Stomach (tissue), 4 donors: ENCODE data around the gene FAM180B.

Experiments used
- EP300 ChIP-seq: sonication (generic); formaldehyde crosslinking; IDR thresholded peaks from one replicate; pipeline ENCODE4 v1.6.1; 2017; ENCODE audit warnings: antibody characterized with exemption
- POLR2A ChIP-seq, 4 donors: fragments of 450-650 bp; IDR thresholded peaks; one replicate each; pipeline ENCODE4 v1.6.1; 2016; ENCODE audit warnings: antibody characterized with exemption in 4 of 4, control low read depth in 2 of 4, mild to moderate bottlenecking in 1 of 4, moderate library complexity in 1 of 4
- POLR2AphosphoS5 ChIP-seq, 3 donors: sonication (generic); formaldehyde crosslinking; IDR thresholded peaks; one replicate each; pipeline ENCODE4 v1.6.1; 2016; ENCODE audit warnings: antibody characterized with exemption in 3 of 3
- TF ChIP-seq, protein P1 (sequence below), 7 experiments: fragments of 450-650 bp in 4 of 7; fragments of 200-600 bp in 3 of 7; sonication (generic) in 3 of 7; IDR thresholded peaks; one replicate each; pipeline ENCODE4 v1.5.1; 2016 to 2019; ENCODE audit warnings: antibody characterized with exemption in 7 of 7, control low read depth in 2 of 7, mild to moderate bottlenecking in 1 of 7

DNA sequence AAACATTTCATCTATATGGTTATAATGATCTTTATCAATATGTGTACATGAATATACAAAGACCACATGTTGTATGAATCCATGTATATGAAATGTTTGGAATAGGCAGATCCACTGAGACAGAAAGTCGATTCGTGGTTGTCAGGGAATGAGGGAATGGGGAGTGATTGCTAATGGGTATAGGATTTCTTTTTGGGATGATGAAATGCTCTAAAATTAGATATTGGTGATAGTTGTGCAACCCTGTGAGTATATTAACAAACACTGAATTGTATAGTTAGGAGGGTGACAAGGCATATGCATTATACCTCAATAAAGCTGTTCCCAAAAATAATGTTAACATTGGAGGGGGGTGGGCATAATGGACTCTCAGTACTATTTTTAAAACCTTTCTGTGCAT lies 26.1 kb upstream of the FAM180B start:
- no peak for TF ChIP-seq POLR2AphosphoS5 (IDR thresholded peaks at IDR 0.05)
- TF ChIP-seq, protein P1, sequence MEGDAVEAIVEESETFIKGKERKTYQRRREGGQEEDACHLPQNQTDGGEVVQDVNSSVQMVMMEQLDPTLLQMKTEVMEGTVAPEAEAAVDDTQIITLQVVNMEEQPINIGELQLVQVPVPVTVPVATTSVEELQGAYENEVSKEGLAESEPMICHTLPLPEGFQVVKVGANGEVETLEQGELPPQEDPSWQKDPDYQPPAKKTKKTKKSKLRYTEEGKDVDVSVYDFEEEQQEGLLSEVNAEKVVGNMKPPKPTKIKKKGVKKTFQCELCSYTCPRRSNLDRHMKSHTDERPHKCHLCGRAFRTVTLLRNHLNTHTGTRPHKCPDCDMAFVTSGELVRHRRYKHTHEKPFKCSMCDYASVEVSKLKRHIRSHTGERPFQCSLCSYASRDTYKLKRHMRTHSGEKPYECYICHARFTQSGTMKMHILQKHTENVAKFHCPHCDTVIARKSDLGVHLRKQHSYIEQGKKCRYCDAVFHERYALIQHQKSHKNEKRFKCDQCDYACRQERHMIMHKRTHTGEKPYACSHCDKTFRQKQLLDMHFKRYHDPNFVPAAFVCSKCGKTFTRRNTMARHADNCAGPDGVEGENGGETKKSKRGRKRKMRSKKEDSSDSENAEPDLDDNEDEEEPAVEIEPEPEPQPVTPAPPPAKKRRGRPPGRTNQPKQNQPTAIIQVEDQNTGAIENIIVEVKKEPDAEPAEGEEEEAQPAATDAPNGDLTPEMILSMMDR (IDR thresholded peaks at IDR 0.05) = no peak
- no peak for TF ChIP-seq EP300
- TF ChIP-seq POLR2A (IDR thresholded peaks at IDR 0.05) = no peak
